GM21576 (cell line): ENCODE data around the gene CHSY1.

Experiments used
- ATAC-seq: cut with Tn5 transposase; IDR thresholded peaks from one replicate; pipeline ENCODE4 v1.9.1; 2021; ENCODE audit warnings: mild to moderate bottlenecking, moderate library complexity; ENCODE audit not compliant: unreplicated experiment

CHSY1 gene

GRCh38 chr15:101156509-101157159, 95.2 kb downstream of the CHSY1 start:
- ATAC-seq = peak; percentile 92

- peak; percentile 2 for ATAC-seq
These were observed 95.8 kb downstream of the CHSY1 start for GRCh38 chr15:101156061-101156460.

GRCh38 chr15:101153801-101154656, 97.8 kb downstream of the CHSY1 start:
- ATAC-seq = no peak

DNA sequence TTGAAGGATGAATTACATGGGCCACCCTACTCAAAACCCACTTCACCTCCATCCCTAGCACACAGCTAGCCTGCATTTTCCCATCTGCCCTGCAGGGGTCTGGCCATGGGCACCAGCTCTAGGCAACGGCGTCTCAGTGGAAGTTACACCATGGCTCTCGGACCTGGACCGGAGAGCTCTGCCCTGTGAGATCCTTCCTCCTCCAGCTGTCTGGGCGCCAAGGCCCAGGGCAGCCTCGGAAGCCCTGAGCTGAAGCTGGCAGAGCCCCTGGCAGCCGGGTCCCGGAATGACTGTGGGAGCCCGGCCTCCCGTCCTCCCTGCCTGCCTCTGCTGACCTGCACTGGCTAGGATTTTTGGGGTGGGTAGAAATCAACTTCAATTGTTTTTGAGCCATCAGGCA, 98.9 kb downstream of the CHSY1 start:
- no peak for ATAC-seq

DNA sequence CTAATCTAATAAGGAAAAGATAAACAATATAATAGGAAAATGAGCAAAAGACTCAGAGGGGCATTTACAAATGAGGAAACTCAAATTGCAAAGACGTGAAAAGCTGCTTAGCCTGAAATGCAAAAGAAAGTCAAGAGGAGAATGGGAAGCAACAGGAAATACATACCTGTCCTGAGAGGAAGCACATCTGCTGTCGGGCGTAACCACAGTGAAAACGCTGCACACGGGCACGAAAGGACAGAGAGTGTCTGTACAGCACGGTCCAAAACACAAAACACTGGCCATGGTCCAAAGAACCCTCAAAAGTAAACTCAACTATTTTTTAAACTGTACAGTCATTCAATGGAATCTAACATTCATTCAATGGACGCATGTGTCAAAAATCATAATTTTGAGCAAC, 100.6 kb downstream of the CHSY1 start:
- ATAC-seq = no peak

GRCh38 chr15:101150723-101151040, 101.2 kb downstream of the CHSY1 start:
- ATAC-seq = no peak

GRCh38 chr15:101149864-101150722, 101.8 kb downstream of the CHSY1 start:
- ATAC-seq = no peak

DNA sequence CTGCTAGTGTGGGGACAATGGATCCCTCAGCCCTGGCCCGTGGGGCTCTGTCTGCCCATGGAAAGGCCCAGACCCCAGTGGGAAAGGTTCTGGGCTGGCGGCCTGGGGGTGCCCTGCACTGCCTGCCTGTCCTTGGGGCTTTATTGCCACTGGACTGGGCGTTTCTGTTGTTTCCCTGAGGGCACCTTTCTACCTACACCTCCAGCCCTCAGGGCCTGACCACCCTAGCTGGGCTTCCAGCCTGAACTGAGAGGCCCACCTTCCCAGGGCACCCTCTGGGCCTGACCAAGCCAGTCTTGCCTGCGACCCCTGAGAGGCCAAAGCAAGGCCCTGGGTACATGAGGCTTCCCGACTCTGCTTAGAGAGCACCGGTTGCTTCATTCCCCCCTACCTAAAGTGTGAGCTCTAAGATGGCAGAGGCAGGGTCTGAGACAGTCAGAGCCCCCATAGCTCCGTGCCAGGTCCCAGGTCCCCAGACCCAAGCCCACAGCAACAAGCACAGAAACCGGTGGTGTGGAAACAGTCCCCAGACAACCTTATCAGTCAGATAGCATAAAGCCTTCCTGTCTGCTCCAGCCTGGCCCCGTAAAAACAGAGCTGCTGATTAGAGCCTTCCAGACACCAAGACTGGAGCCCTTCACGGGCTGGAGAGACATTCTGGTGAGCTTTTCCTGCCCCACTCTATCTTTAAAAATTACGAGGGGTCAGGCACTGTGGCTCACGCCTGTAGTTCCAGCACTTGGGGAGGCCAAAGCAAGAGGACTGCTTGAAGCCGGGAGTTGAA, 102.8 kb downstream of the CHSY1 start:
- no peak for ATAC-seq

DNA sequence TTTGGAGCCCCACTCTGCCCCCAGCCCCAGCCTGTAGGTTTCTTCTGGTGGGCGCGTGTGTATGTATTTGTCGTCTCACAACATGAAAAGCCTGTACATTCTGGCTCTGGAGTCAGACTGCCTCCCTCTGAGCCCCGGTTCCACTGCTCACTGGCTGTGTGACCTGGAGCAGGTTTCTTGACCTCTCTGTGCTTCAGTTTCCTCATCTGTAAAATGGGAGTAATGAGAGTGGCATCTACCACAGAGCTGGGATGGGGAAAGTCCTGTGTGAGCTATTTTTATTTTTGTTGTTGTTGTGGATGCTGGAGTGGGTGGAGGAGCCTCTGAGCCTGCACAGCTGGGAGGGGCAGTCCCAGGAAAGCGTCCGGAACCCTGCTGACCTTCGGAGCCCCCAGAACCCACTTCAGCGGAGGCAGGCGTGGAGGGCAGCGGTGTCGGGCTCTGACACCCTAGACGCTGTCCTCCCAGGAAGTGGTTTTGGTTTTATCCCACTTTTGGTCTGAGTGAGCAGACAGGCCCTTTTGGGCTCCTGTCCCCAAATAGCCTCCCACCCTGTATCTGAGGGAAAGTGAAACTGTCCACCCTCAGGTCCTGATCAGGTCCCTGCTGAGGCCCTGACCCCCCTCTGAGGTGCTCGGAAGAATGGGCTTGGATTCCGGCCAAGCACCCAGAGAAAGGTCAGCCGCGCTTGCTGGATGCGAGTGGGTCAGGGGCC, 103.5 kb downstream of the CHSY1 start:
- ATAC-seq = peak; percentile 44

GRCh38 chr15:101147181-101147580, 104.7 kb downstream of the CHSY1 start:
- no peak for ATAC-seq

- no peak for ATAC-seq
These were observed 105.6 kb downstream of the CHSY1 start for GRCh38 chr15:101146118-101146702.

- no peak for ATAC-seq
These were observed 106.5 kb downstream of the CHSY1 start for GRCh38 chr15:101145362-101145761.

DNA sequence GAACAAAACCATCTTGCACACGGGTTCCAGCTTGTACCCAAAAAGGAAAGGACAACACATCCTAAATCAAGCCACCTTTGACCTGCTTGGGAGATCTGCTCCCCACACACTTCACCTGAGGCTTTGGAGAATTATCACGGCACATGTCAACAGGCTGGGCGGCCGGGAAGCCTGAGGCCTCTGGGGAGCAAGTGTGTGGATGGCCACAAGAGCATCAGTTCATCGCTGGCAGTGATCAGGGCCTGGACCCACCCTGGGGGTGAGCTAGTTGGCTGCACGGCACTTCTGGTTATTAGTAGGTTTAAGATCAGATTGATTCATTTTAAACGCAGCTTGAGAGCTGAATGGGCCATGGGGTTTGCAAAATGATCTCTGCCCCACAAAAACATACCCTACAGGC, 108.5 kb downstream of the CHSY1 start:
- ATAC-seq = no peak

- no peak for ATAC-seq
These were observed 109.1 kb downstream of the CHSY1 start for GRCh38 chr15:101142711-101143110.

DNA sequence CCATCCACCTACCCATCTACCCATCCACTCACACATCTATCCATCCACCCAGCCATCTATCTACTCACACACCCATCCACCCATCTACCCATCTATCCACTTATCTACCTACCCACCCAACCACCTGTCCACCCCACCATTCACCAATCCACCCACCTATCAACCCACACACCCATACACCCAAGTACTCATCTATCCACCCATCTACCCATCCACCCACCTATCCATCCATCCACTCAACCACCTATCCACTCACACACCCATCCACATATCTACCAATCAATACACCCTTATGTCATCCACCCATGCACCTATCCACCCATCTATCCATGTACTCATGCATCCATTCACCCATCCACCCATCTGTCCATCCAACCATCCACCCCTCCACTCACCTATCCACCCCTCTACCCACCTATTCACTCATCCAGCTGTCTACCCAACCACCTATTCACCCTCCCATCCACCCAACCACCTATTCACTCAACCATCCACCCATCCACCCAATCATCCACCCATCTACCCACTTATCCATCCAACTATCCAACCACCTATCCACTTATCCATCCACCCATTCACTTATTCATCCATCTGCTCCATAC, 109.8 kb downstream of the CHSY1 start:
- ATAC-seq = no peak

DNA sequence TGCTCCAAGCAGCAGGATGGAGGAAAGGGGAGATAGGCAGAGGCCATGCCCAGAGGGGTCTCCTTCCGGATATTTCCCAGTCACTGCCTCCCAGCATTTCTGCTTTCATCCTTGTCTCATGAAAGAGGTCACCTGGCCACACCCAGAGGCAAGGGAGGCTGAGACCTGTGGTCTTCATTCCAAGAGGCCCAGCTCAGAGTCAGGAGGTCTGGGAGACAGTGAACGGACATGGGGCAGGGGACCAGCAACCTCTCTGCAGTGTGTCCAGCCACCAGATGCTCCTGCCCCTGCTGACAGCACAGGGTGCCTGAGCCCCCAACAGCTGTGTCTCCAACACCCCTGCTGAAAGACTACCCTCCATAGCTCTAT, 111.2 kb downstream of the CHSY1 start:
- no peak for ATAC-seq

DNA sequence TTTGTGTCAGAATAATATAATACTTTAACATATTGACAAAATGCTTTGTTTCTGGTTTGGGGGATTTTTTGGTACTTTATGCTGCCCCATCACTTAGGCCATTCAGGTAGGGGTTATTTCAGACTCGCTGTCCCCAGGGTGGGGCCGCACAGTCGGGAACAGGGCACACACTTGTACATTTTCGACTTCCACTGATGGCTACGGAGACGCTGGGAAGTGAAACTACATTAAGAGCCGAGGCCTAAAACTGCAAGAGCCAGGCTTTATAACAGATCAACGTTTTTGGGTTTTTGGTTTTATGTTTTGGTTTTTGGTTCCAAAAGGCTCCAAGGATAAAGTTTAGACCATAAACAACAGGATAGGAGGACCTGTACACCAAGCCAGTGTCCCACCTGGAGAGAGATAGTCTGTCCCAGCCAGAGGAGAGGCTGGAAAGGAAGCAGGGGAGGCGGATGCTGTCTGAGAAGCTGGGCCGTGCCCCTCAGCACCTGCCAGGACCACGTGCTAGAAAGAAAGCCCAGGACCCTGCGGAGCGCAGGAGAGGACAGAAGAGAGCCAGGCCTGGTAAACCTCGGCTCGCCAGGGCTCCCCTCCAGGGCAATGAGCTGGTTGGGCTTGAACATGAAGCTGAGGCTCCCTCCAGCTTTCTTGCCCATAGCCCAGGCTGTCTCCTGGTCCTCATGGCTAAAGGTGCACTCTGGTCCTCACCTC, 111.7 kb downstream of the CHSY1 start:
- no peak for ATAC-seq

GRCh38 chr15:101138913-101139880, 112.7 kb downstream of the CHSY1 start:
- ATAC-seq = peak; percentile 57
